Glutamatergic neuron (in vitro differentiated cells): Measurements from ENCODE around the gene LDLRAD4. TPM values are rescaled to one million over a fixed set of nuclear protein-coding genes. Genes with fewer than 3 reads are reported as not detected.

ENCODE experiments used
- DNase-seq: peaks from one replicate; pipeline ENCODE4 v3.0.0; 2022
- H3K27ac Mint-ChIP-seq: one replicate; pipeline ENCODE4 v1.8.0; 2020; ENCODE audit warnings: mild to moderate bottlenecking, mixed read lengths, inconsistent platforms; ENCODE audit not compliant: unreplicated experiment
- H3K27me3 Mint-ChIP-seq: one replicate; pipeline ENCODE4 v1.8.0; 2020; ENCODE audit warnings: mild to moderate bottlenecking, moderate library complexity, mixed read lengths, inconsistent platforms; ENCODE audit not compliant: unreplicated experiment
- H3K36me3 Mint-ChIP-seq: one replicate; pipeline ENCODE4 v1.8.0; 2020; ENCODE audit warnings: mild to moderate bottlenecking, mixed read lengths, inconsistent platforms; ENCODE audit not compliant: unreplicated experiment
- H3K4me1 Mint-ChIP-seq: one replicate; pipeline ENCODE4 v1.8.0; 2020; ENCODE audit warnings: mild to moderate bottlenecking, low read depth, mixed read lengths, inconsistent platforms; ENCODE audit not compliant: unreplicated experiment
- H3K4me3 Mint-ChIP-seq: one replicate; pipeline ENCODE4 v1.8.0; 2020; ENCODE audit warnings: mild to moderate bottlenecking, mixed read lengths, inconsistent platforms; ENCODE audit not compliant: unreplicated experiment
- H3K9me3 Mint-ChIP-seq: one replicate; pipeline ENCODE4 v1.8.0; 2020; ENCODE audit warnings: mild to moderate bottlenecking, moderate library complexity, mixed read lengths, inconsistent platforms; ENCODE audit not compliant: unreplicated experiment
- CTCF ChIP-seq: fragments of 200-600 bp; sonication (generic); IDR thresholded peaks from one replicate; pipeline ENCODE4 v1.5.0; 2021; ENCODE audit not compliant: partially characterized antibody, unreplicated experiment
- total RNA-seq: library from RNA; stranded (reverse); fragmentation: NEBNext Ultra II Directional; extraction: Animal tissue kit (Norgen Biotek cat#: 25700); gene quantifications from one replicate; pipeline ENCODE4 v1.2.1, GENCODE V29; 2021; ENCODE audit not compliant: unreplicated experiment

LDLRAD4 gene
- total RNA-seq, 1 donor from 2014 or later: 0.29 TPM

GRCh38 chr18:13477147-13477683 lies 258.7 kb downstream of the LDLRAD4 start:
- H3K27me3 Mint-ChIP-seq: peaks cover 3% of the 10 kb centered on the region
- TF ChIP-seq CTCF: no peak
- H3K4me3 Mint-ChIP-seq: no peak overlapping the region
- DNase-seq: no peak
- no peaks in the 10 kb centered on the region for H3K4me1 Mint-ChIP-seq
- peaks cover 4% of the 10 kb centered on the region for H3K36me3 Mint-ChIP-seq
- no peaks in the 10 kb centered on the region for H3K9me3 Mint-ChIP-seq
- H3K27ac Mint-ChIP-seq: no peak overlapping the region

GRCh38 chr18:13480571-13481255 lies 262.2 kb downstream of the LDLRAD4 start:
- H3K36me3 Mint-ChIP-seq: peaks cover 9% of the 10 kb centered on the region
- no peak overlapping the region for H3K4me3 Mint-ChIP-seq
- peaks cover 3% of the 10 kb centered on the region for H3K27me3 Mint-ChIP-seq
- DNase-seq: no peak
- no peak overlapping the region for H3K27ac Mint-ChIP-seq
- H3K9me3 Mint-ChIP-seq: peaks cover 2% of the 10 kb centered on the region
- no peaks in the 10 kb centered on the region for H3K4me1 Mint-ChIP-seq
- no peak for TF ChIP-seq CTCF

- Mint-ChIP-seq H3K4me3 (no peak overlapping the region), H3K36me3 (peaks cover 9% of the 10 kb centered on the region), H3K27ac (no peak overlapping the region), H3K9me3 (peaks cover 2% of the 10 kb centered on the region), H3K4me1 (no peaks in the 10 kb centered on the region), H3K27me3 (peaks cover 3% of the 10 kb centered on the region)
- no peak for TF ChIP-seq CTCF
- no peak for DNase-seq
These were observed 262.8 kb downstream of the LDLRAD4 start for GRCh38 chr18:13481331-13481730.

- TF ChIP-seq CTCF: no peak
- Mint-ChIP-seq H3K4me3 (no peak overlapping the region), H3K9me3 (peaks cover 2% of the 10 kb centered on the region), H3K27me3 (peaks cover 3% of the 10 kb centered on the region), H3K36me3 (peaks cover 9% of the 10 kb centered on the region), H3K27ac (no peak overlapping the region), H3K4me1 (no peaks in the 10 kb centered on the region)
- DNase-seq: no peak
These were observed 263.5 kb downstream of the LDLRAD4 start for GRCh38 chr18:13481820-13482617.

GRCh38 chr18:13482618-13482945 lies 264.0 kb downstream of the LDLRAD4 start:
- no peak overlapping the region for H3K4me3 Mint-ChIP-seq
- DNase-seq: no peak
- H3K4me1 Mint-ChIP-seq: no peaks in the 10 kb centered on the region
- H3K9me3 Mint-ChIP-seq: peaks cover 2% of the 10 kb centered on the region
- TF ChIP-seq CTCF: no peak
- no peak overlapping the region for H3K27ac Mint-ChIP-seq
- H3K36me3 Mint-ChIP-seq: peaks cover 9% of the 10 kb centered on the region
- H3K27me3 Mint-ChIP-seq: peaks cover 5% of the 10 kb centered on the region
